A549 (cell line): ENCODE results near the gene FGD4.

Experiments used
- CTCF ChIP-seq: fragments of >200 bp; sonication (Bioruptor Twin); formaldehyde crosslinking; IDR thresholded peaks from 3 replicates; pipeline ENCODE4 v1.5.1; 2016
- KDM5A ChIP-seq: fragments of 200-600 bp; sonication (generic); IDR thresholded peaks from 2 replicates; pipeline ENCODE4 v1.6.1; 2016; ENCODE audit warnings: antibody characterized with exemption, mild to moderate bottlenecking
- RFX5 ChIP-seq: fragments of 450-650 bp; IDR thresholded peaks from 2 replicates; pipeline ENCODE4 v1.7.1; 2014; ENCODE audit warnings: antibody characterized with exemption, mild to moderate bottlenecking, moderate library complexity
- USF2 ChIP-seq: fragments of 450-650 bp; IDR thresholded peaks from 2 replicates; pipeline ENCODE4 v1.6.1; 2014; ENCODE audit warnings: antibody characterized with exemption

GRCh38 chr12:32466187-32466586 lies 66.8 kb downstream of the FGD4 start:
- TF ChIP-seq USF2 = no peak
- no peak for TF ChIP-seq CTCF
- TF ChIP-seq KDM5A = no peak
- TF ChIP-seq RFX5 = no peak
